ENCODE results near the gene SSUH2. TPM values are rescaled to one million over a fixed set of nuclear protein-coding genes. Genes with fewer than 3 reads are reported as not detected.

Gene SSUH2
- total RNA-seq, 6 donors from 2014 or later, result 0.22 to 0.79 TPM; not detected in 4

DNA sequence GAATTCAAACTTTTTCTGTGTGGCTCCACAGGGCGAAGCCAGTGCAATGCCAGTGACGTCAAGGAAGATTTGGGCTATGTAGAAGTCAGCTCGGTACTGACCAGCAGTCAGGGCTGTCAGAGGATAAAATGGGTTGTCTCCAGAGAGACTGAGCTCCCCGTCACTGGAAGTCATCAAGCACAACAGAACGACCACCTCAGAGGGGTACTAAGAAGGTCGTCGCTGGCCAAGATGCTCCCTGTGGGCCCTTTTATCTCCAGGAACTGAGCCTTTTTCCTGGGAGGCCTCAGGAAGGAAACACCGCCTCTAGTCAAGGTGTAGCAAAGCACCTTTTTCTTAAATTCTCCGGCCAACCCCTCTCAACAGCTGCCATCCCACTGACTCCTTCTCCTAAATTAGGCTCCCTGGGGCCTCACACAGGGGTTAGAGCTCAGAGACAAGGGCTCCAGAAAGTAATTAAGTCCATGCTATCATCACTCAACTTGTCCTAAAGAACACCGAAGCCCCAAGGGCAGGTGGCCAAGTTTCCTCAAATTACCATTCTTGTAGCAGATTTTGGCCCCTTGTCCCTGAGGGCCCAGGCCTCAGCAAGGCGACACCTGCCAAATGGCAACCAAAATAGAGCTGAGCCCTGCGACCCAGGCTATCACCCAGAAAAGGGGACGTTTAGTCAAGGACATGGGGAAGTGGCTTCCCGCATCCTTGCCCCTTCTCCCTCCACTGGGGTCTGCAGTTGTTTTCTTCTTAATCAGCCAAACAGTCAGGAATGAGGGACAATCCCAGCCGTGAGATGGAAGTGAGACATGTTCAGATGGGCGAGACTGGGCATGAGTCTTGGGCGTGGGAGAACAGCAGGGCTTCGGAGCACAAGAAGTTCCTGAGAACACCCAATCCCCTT lies 48.0 kb downstream of the SSUH2 start:
- DNase-seq (no peak), ATAC-seq (ENCODE audit: low FRiP score in 2 of 2) (no peak)
- Histone ChIP-seq H3K4me3 (no peak overlapping the region), H3K27me3 (no peaks in the 10 kb centered on the region), H3K9me3 (no peaks in the 10 kb centered on the region), H3K27ac (no peak overlapping the region), H3K4me1 (no peaks in the 10 kb centered on the region), H3K36me3 (no peaks in the 10 kb centered on the region)
- WGBS, 2 donors, result 89 to 90% methylated on average over 18 of the region's 18 CpGs
- no peak for TF ChIP-seq POLR2AphosphoS5 (IDR thresholded peaks at IDR 0.05)
- TF ChIP-seq POLR2A (IDR thresholded peaks at IDR 0.05), result no peak
- no peak for TF ChIP-seq CTCF (IDR thresholded peaks at IDR 0.05)
- no peak for TF ChIP-seq EP300 (IDR thresholded peaks at IDR 0.05)

- DNase-seq (no peak), ATAC-seq (ENCODE audit: low FRiP score in 2 of 2) (no peak)
- no peak overlapping the region for H3K4me3 ChIP-seq
- H3K9me3 ChIP-seq, result no peaks in the 10 kb centered on the region
- H3K27me3 ChIP-seq, result no peaks in the 10 kb centered on the region
- WGBS, 2 donors, result 78 to 92% methylated on average over 9 of the region's 9 CpGs
- H3K36me3 ChIP-seq, result no peaks in the 10 kb centered on the region
- TF ChIP-seq EP300 (IDR thresholded peaks at IDR 0.05) (no peak), CTCF (IDR thresholded peaks at IDR 0.05) (no peak), POLR2AphosphoS5 (IDR thresholded peaks at IDR 0.05) (no peak), POLR2A (IDR thresholded peaks at IDR 0.05) (no peak)
- H3K27ac ChIP-seq, result no peak overlapping the region
- no peaks in the 10 kb centered on the region for H3K4me1 ChIP-seq
Observed at GRCh38 chr3:8595695-8596115, 48.9 kb downstream of the SSUH2 start.

DNA sequence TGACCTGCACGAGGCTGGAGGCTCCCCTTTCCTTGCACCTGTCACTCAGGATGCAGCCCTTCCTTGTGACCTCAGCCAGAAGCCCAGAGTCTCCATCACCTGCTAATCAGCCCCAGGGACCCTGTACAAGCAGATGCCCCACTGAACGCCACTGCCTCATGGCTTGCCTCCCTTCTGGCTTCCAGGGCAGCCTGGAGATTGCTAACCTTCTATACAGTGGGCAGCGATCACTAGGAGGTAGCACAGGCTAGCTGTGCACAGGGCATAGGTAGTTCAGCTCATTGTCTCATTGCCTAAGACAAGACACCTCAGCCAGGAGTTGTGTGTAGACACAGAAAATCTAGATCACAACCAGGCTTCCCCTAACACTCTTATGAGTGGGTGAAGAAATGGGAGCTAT lies 49.3 kb downstream of the SSUH2 start:
- H3K27me3 ChIP-seq, result no peaks in the 10 kb centered on the region
- no peak overlapping the region for H3K4me3 ChIP-seq
- ATAC-seq (ENCODE audit: low FRiP score in 2 of 2) (no peak), DNase-seq (no peak)
- no peak overlapping the region for H3K27ac ChIP-seq
- WGBS, 2 donors, result 84 to 88% methylated on average over 3 of the region's 3 CpGs
- no peaks in the 10 kb centered on the region for H3K4me1 ChIP-seq
- TF ChIP-seq CTCF (IDR thresholded peaks at IDR 0.05) (no peak), EP300 (IDR thresholded peaks at IDR 0.05) (no peak), POLR2A (IDR thresholded peaks at IDR 0.05) (no peak), POLR2AphosphoS5 (IDR thresholded peaks at IDR 0.05) (no peak)
- no peaks in the 10 kb centered on the region for H3K9me3 ChIP-seq
- H3K36me3 ChIP-seq, result no peaks in the 10 kb centered on the region

- DNase-seq, result peak in 1 of 2 donors; percentile 30
- WGBS, 2 donors, result 80 to 82% methylated on average over 5 to 9 of the region's 9 CpGs
- H3K4me1 ChIP-seq, result no peaks in the 10 kb centered on the region
Observed at GRCh38 chr3:8593021-8593827, 51.4 kb downstream of the SSUH2 start.

More at GRCh38 chr3:8593021-8593827, 51.4 kb downstream of the SSUH2 start:
- no peak for ATAC-seq (ENCODE audit: low FRiP score in 2 of 2)
- TF ChIP-seq POLR2AphosphoS5 (IDR thresholded peaks at IDR 0.05) (no peak), CTCF (IDR thresholded peaks at IDR 0.05) (no peak), EP300 (IDR thresholded peaks at IDR 0.05) (no peak), POLR2A (IDR thresholded peaks at IDR 0.05) (no peak)
- Histone ChIP-seq H3K4me3 (no peak overlapping the region), H3K27ac (peak overlapping the region in 1 of 4 donors; percentile 26), H3K9me3 (no peaks in the 10 kb centered on the region), H3K36me3 (no peaks in the 10 kb centered on the region), H3K27me3 (no peaks in the 10 kb centered on the region)
